Measurements from ENCODE around the gene ABCA2.
A peak's percentile ranks its signal among the peaks of the same experiment; 100 is the strongest.

The ABCA2 gene

DNA sequence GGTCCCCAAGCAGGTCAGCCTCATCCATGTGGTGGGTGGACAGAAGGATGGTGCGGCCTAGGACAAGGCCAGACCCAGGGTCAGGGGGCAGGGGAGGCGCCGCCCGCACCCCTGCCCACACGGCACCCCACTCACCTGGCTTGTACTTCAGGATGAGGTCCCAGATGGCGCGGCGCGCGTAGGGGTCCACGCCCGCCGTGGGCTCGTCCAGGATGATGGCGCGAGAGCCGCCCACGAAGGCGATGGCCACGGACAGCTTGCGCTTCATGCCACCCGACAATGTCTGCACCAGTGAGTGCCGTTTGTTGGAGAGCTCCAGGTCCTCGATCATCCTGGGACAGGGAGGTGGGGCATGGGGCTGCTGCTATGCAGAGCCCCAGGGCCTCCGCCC lies 12.5 kb downstream of the ABCA2 start:
- DNase-seq, result no peak

GRCh38 chr9:137014776-137015539 lies 13.1 kb downstream of the ABCA2 start:
- no peak for DNase-seq

DNA sequence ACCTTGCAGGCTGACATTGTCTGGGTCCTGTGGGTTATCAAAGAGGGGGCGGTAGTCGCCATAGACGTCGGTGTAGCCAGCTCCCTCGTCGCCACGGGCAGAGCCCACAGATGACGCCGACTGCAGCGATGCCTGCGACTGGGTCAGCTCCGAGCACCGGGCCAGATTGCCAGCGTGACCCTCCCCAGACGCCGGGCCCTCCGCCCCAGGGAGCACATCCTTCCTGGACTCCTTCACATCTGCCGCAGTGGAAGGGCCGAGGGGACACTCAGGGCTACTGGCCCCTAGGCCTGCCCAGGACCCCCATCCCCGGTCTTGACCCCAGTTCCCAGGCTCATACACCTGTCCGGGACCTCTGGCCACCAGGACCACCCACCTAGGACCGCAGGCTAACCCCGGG lies 13.9 kb downstream of the ABCA2 start:
- DNase-seq, result no peak

DNA sequence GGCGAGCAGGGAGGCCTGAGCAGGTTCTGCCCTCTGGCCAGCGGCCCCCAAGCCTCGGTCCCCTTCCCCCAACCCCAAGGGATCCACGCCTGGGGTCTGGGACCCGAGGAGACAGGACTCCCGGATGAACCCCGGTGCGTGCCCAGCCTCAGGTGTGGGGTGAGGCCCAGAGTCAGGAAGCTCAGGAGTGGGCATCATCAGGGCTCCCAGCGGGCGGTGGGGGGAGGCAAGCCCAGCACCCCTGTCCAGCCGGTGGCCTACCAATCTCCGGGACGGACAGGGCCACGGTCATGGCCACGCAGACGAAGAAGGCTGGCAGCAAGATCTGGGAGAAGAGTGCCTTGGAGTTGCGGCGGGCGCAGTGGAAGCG lies 14.5 kb downstream of the ABCA2 start:
- DNase-seq, result no peak

DNA sequence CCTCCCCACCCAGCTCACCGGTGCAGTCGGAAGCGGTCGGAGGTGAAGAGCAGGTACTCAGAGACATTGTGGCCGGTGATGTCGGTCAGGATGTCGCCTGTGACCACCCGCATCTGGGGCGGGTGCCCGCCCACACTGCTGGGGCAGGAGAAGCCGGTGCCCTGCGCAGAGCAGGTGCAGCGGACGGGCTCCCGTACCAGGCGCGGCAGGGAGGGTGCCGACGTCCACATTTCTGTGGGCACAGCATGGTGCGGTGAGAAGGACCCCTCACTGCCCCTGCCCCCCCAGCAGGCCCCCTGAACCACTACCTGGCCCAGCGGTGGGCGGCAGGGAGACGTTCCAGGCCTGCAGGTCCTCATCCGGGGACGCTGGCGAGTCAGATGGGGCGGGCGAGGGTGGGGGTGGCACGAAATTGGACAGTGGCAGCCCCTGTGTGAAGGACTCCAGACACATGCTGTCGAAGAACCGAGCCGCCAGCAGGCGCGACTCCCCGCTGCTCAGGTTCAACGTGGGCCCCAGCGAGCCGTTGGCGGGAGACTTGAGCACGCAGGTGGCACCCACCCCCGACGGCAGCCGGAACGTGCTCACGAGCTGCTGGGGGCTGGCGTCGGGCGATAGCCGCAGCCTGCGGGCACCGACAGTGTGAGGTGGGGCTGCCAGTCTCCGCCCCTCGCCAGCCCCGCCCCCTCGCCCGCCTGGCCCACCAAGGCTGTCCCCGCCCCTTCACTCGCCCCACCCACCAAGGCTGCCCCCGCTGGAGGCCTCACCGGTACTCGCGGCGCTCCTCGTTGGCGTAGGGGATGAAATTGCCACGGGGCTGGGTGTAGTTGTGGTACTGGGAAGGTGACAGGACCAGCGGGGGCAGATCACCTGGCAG lies 15.1 kb downstream of the ABCA2 start:
- no peak for DNase-seq

- no peak for DNase-seq
These were observed 15.9 kb downstream of the ABCA2 start for GRCh38 chr9:137011907-137012675.

- no peak for DNase-seq
These were observed 16.9 kb downstream of the ABCA2 start for GRCh38 chr9:137011156-137011555.

DNA sequence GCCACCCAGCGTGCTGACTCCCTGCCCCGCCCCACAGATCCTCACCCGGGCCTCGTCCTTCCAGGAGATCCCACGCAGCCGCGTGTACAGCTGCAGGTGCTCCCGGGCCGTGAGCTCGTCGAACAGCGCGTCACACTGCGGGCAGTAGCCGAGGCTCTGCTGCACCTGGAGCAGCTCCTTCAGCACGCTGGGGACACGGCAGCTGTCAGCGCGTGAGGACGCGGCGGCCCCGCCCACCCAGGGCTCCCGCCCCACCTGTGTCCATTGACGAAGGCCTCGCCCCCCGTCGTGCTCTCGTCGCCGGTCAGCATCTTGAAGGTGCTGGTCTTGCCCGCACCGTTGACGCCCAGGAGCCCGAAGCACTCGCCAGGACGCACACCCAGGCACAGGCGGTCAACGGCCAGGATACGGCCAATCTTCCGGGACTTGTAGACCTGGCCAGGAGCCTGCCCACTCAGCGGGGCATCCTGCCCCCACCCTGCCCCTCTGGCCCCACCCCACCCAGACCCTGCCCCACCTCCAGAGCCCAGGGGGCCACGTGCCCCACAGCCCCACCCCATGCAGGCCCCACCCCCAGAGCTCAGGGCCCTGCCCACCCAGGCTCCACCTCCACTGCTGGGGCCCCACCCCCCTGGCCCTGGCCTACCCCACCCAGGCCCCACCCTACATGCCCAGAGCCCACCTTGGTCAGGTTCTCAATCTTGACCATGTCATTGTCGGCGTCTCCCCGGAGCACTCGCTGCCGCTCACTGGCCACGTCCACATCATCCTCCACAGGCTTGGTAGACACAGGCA lies 17.9 kb downstream of the ABCA2 start:
- no peak for DNase-seq

DNA sequence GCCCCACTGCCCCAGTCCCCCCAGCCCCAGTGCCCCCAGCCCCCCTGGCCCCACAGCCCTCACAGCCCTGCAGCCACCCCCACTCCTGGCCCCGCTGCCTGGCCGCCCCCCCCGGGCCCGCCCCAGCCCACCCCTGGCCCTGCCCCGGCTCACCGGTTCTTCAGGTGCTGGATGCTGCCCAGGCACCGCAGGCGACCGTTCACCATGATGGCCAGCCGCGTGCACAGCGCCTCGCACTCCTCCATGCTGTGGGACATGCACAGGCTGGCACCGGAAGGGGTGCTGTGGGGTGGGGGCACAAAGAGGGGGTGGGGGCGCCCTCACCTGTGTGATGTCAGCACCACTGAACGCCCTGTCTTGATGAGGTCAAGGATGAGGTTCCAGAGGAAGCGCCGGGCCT lies 18.8 kb downstream of the ABCA2 start:
- no peak for DNase-seq

DNA sequence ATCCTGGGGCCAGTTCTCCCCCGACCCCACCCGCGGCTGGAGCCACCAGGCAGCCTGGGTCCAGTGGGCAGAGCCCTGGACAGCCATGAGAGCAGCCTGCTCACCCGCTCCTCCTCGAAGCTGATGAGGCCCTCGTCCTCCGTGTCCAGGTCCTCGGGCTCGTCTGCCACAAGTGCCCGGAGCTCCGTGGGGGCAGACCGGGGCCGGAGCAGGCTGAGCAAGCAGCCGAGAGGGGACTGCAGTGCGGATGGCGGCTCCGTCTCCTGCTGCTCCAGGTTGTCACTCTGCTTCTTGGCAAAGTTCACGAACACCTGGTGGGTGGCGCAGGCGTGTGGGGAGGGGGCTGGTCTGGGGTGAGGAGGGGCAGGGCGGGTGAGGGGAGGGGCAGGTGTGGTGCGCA lies 19.7 kb downstream of the ABCA2 start:
- DNase-seq, result no peak

- DNase-seq, result no peak
These were observed 20.2 kb downstream of the ABCA2 start for GRCh38 chr9:137007816-137008270.

DNA sequence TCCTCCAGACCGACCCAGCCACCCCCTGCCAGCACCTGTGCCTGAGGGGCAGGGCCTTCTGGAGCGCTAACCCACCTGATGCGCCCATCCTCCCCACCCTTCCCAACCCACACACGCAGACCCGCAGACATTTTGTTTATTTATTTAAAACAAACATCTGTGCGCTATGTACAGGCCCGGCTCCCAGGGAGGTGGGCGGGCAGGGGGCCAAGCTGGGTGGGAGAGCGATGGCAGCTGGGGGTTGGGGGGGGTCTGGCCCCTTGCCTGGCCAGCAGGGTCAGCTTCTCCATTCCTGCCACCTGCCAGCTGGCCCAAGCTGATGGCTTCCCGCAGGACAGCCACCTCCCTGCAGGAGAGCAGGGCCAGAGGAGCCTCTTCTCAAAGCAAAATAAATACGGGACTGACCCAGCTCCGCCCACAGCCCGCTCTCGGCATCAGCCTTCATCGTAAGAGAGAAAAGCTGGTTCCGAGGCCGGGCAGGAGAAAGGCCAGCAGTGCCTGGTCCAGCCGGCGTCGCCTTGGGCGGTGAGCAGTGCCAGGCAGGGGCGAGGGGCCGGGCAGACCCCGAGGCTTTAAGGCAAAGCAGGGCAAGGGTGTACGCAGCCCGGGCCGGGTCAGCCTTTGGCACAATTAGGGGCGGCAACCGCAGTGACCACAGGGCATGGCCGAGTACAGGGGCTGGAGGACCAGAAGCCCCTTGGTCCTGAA lies 20.8 kb downstream of the ABCA2 start:
- DNase-seq, result no peak

- DNase-seq, result no peak
These were observed 21.7 kb downstream of the ABCA2 start for GRCh38 chr9:137006116-137007003.

DNA sequence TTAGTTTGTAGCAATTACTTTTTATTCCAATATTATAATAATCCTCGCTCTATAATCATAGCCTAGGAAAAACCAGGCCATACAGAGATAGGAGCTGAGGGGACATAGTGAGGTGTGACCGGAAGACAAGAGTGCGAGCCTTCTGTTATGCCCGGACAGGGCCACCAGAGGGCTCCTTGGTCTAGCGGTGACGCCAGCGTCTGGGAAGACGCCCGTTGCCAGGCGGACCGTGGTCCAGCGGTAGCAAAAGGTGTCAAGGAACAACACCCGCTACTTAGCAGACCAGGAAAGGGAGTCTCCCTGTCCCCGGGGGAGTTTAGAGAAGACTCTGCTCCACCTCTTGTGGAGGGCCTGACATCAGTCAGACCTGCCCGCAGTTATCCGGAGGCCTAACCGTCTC lies 23.8 kb downstream of the ABCA2 start:
- DNase-seq, result peak; percentile 34

GRCh38 chr9:137002646-137003041 lies 25.4 kb downstream of the ABCA2 start:
- DNase-seq, result no peak

- DNase-seq, result no peak
These were observed 26.0 kb downstream of the ABCA2 start for GRCh38 chr9:137001857-137002645.

- DNase-seq, result no peak
These were observed 27.7 kb downstream of the ABCA2 start for GRCh38 chr9:137000177-137000930.

DNA sequence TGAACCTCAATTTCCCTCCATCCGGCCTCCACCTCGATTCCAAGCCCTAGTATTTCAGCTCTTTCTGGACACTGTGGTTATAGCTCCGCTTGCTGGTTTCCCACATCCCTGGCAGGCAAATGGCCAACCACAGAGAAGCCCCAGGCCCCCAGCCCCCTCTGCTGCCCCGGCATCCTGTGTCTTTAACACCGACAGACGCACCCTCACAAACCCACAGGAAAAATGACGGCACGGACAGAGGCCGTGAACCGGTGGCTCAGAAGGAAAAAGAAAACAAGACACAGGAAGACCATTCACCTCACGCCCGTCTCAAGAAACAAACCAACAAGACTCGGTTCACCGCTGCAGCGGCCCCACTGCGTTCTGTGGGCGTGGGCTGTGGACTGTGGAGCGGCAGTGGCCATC lies 30.2 kb downstream of the ABCA2 start:
- DNase-seq, result peak; percentile 43

- DNase-seq, result peak; percentile 28
These were observed 30.7 kb downstream of the ABCA2 start for GRCh38 chr9:136997371-136997770.
